WI38 (cell line): ENCODE data around the gene KCNMB1.

Experiments
- H3K4me3 ChIP-seq: 2 replicates; pipeline ENCODE4 v1.5.1; 2011; ENCODE audit warnings: low read depth, mild to moderate bottlenecking, control low read depth, low read length
- CTCF ChIP-seq: IDR thresholded peaks from 2 replicates; pipeline ENCODE4 v1.5.1; 2012; ENCODE audit warnings: low read depth, mild to moderate bottlenecking, control low read depth, low read length

Gene KCNMB1

GRCh38 chr5:170416526-170416925, 27.4 kb upstream of the KCNMB1 start:
- no peak for TF ChIP-seq CTCF
- no peak overlapping the region for H3K4me3 ChIP-seq

DNA sequence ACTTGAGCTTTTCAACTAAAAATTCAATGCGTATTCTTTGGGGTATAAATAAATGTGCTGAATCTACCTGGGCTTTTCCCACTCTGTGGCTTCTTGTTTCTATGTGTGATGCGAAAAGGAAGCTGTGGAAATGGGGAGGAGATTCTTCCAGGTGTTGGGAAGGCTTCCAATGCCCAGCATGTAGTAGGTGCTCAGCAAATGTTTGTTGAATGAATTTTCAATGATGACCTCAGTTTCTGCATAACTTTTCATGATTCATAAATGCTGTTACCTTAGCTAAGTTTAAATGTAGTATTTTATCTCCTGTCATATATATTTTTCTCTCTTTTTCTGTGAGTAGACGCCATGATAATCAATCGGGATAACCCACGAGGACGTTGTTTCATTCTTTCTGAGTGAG, 25.6 kb upstream of the KCNMB1 start:
- TF ChIP-seq CTCF, result no peak
- no peak overlapping the region for H3K4me3 ChIP-seq

GRCh38 chr5:170413897-170414296, 24.7 kb upstream of the KCNMB1 start:
- no peak overlapping the region for H3K4me3 ChIP-seq
- TF ChIP-seq CTCF, result no peak

DNA sequence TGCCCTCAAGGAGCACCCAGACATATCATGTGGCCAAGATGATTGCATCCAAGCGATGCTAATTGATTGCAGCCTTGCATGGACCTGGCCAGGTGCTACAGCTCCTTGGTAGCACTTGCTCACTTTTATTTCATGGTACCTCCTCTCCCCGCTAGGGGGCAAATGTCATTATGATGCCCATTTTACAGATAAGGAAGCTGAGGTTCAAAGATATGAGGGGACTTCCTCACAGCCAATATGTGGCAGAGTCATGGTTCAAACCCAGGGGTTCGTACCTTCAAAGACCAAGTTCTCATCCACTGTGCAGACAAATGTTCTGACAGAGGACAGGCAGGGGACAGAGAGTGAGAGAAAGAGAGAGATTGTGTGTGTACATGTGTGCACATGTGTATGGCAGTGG, 21.9 kb upstream of the KCNMB1 start:
- H3K4me3 ChIP-seq, result no peak overlapping the region
- no peak for TF ChIP-seq CTCF

- no peak for TF ChIP-seq CTCF
- H3K4me3 ChIP-seq, result no peak overlapping the region
Observed at GRCh38 chr5:170410401-170410800, 21.2 kb upstream of the KCNMB1 start.

DNA sequence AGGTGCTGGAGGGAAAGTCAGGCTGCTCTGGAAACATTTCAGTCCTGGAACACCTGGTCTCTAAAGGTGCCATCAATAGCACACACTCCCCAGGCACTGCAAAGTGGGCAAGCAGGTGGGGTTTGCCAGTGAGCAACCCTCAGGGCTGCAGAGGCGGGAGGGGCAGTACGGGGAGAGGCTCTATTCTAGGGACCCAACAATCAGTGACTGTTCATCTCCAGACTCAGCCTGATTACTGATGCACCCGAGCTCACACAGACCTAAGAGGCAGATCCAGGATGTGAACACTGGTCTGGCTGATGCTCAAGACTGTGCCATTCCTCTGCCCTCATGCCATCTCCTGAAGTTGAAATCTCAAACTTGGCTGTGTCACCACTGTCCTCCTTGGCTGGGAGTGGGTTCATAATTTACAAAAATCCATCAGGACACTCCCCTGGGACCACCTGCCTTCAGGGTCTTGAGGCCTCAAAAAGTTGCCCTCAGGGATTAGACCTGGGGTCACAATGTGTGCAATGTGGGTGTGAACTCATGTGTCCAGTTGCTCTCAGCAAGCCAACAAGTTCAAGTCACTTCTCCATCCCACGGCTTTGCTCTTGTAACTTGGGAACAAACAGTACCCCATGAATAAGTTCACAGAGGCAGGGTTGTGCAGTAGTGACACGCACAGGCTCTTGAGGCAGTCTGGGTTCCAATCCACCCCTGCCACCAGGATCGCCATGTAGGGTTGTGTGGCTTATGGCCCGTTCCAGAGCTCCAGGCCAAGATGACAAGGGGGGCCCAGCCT, 19.9 kb upstream of the KCNMB1 start:
- no peak for TF ChIP-seq CTCF

DNA sequence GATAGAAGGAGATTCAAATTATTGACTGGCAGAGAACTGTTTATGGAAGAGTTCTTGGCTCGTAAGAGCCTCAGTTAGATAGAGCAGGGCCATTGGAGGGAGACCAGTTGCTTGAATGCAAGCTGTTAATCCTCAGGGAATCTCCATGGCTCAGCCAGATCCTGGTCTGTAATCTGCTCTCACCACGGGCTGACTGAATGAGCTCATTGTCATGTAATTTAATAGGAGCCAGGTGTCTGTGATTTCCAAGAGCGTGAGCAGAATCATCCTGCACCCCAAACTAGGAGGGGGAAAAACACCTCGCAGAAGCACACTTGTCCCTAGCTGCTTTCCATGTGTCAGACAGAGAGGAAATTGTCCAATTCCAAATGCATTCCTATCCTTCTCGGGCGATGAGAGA, 19.1 kb upstream of the KCNMB1 start:
- H3K4me3 ChIP-seq, result no peak overlapping the region
- TF ChIP-seq CTCF, result no peak

More for the DNA sequence above, 19.9 kb upstream of the KCNMB1 start:
- no peak overlapping the region for H3K4me3 ChIP-seq
